IPS DF 6.9 (cell line): Measurements from ENCODE around the gene CRAMP1.

Source experiments
- DNase-seq: peaks from one replicate; pipeline ENCODE4 v3.0.0-alpha.2; 2013; ENCODE audit warnings: low read depth, low spot score
- H3K27ac ChIP-seq: one replicate; pipeline ENCODE4 v1.5.1; 2013; ENCODE audit warnings: low read length, control low read depth
- H3K27me3 ChIP-seq: 2 replicates; pipeline ENCODE4 v1.6.1; 2013; ENCODE audit warnings: mild to moderate bottlenecking, low read length; ENCODE audit not compliant: control insufficient read depth, insufficient read depth
- H3K36me3 ChIP-seq: 2 replicates; pipeline ENCODE4 v1.6.1; 2013; ENCODE audit warnings: low read length; ENCODE audit not compliant: control insufficient read depth, insufficient read depth
- H3K4me1 ChIP-seq: 2 replicates; pipeline ENCODE4 v1.6.1; 2013; ENCODE audit warnings: low read length; ENCODE audit not compliant: control insufficient read depth, insufficient read depth
- H3K4me3 ChIP-seq: 2 replicates; pipeline ENCODE4 v1.5.1; 2013; ENCODE audit warnings: mild to moderate bottlenecking, low read length
- H3K9me3 ChIP-seq: 2 replicates; pipeline ENCODE4 v1.6.1; 2013; ENCODE audit warnings: low read length, inconsistent platforms; ENCODE audit not compliant: control insufficient read depth, insufficient read depth
- WGBS: extraction: QIAGEN DNeasy Blood & Tissue Kit; methylation state at CpG from one replicate; pipeline ENCODE4 v1.1.7; 2013; ENCODE audit warnings: mixed read lengths, missing lambda C conversion rate; ENCODE audit not compliant: insufficient read length, insufficient coverage; 5-methylcytosine and 5-hydroxymethylcytosine counted together

Gene CRAMP1

GRCh38 chr16:1642753-1643152 is 30.6 kb downstream of the CRAMP1 start:
- Histone ChIP-seq H3K4me1 (no peaks in the 10 kb centered on the region), H3K27ac (no peak overlapping the region), H3K36me3 (peaks cover 42% of the 10 kb centered on the region), H3K9me3 (no peaks in the 10 kb centered on the region), H3K4me3 (no peak overlapping the region), H3K27me3 (no peaks in the 10 kb centered on the region)
- DNase-seq, result no peak
- WGBS, result no CpG with 5 or more reads among the region's 11 CpGs

- no peak overlapping the region for H3K4me3 ChIP-seq
- no peaks in the 10 kb centered on the region for H3K9me3 ChIP-seq
- no peaks in the 10 kb centered on the region for H3K4me1 ChIP-seq
- DNase-seq, result no peak
- H3K27ac ChIP-seq, result no peak overlapping the region
- H3K36me3 ChIP-seq, result peaks cover 34% of the 10 kb centered on the region
- H3K27me3 ChIP-seq, result no peaks in the 10 kb centered on the region
- no CpG with 5 or more reads among the region's 12 CpGs for WGBS
These were observed 31.4 kb downstream of the CRAMP1 start for GRCh38 chr16:1643521-1643920.

GRCh38 chr16:1645914-1646525 is 33.9 kb downstream of the CRAMP1 start:
- Histone ChIP-seq H3K9me3 (no peaks in the 10 kb centered on the region), H3K4me1 (no peaks in the 10 kb centered on the region), H3K36me3 (peaks cover 27% of the 10 kb centered on the region), H3K27ac (no peak overlapping the region), H3K27me3 (no peaks in the 10 kb centered on the region), H3K4me3 (no peak overlapping the region)
- no CpG with 5 or more reads among the region's 13 CpGs for WGBS
- DNase-seq, result no peak

GRCh38 chr16:1647856-1648255 is 35.7 kb downstream of the CRAMP1 start:
- no peaks in the 10 kb centered on the region for H3K27me3 ChIP-seq
- DNase-seq, result no peak
- H3K4me1 ChIP-seq, result no peaks in the 10 kb centered on the region
- no CpG with 5 or more reads among the region's 13 CpGs for WGBS
- no peaks in the 10 kb centered on the region for H3K9me3 ChIP-seq
- H3K4me3 ChIP-seq, result no peak overlapping the region
- H3K36me3 ChIP-seq, result peaks cover 17% of the 10 kb centered on the region
- no peak overlapping the region for H3K27ac ChIP-seq

GRCh38 chr16:1650131-1650530 is 38.0 kb downstream of the CRAMP1 start:
- H3K9me3 ChIP-seq, result no peaks in the 10 kb centered on the region
- H3K4me3 ChIP-seq, result no peak overlapping the region
- H3K4me1 ChIP-seq, result no peaks in the 10 kb centered on the region
- H3K27me3 ChIP-seq, result no peaks in the 10 kb centered on the region
- no peak overlapping the region for H3K27ac ChIP-seq
- no CpG with 5 or more reads among the region's 4 CpGs for WGBS
- H3K36me3 ChIP-seq, result peaks cover 15% of the 10 kb centered on the region
- no peak for DNase-seq

- H3K4me1 ChIP-seq, result no peaks in the 10 kb centered on the region
- no peak overlapping the region for H3K27ac ChIP-seq
- no peaks in the 10 kb centered on the region for H3K27me3 ChIP-seq
- no peaks in the 10 kb centered on the region for H3K9me3 ChIP-seq
- DNase-seq, result no peak
- H3K4me3 ChIP-seq, result no peak overlapping the region
- H3K36me3 ChIP-seq, result peaks cover 20% of the 10 kb centered on the region
- WGBS, result no CpG with 5 or more reads among the region's 12 CpGs
These were observed 39.2 kb downstream of the CRAMP1 start for GRCh38 chr16:1651094-1651973.

GRCh38 chr16:1651974-1652312 is 39.8 kb downstream of the CRAMP1 start:
- Histone ChIP-seq H3K36me3 (peaks cover 20% of the 10 kb centered on the region), H3K4me3 (no peak overlapping the region), H3K4me1 (no peaks in the 10 kb centered on the region), H3K27ac (no peak overlapping the region), H3K27me3 (no peaks in the 10 kb centered on the region), H3K9me3 (no peaks in the 10 kb centered on the region)
- WGBS, result no CpG with 5 or more reads among the region's 1 CpG
- no peak for DNase-seq

- no peak for DNase-seq
- no peak overlapping the region for H3K4me3 ChIP-seq
- no CpG with 5 or more reads among the region's 15 CpGs for WGBS
- peaks cover 24% of the 10 kb centered on the region for H3K36me3 ChIP-seq
- no peaks in the 10 kb centered on the region for H3K9me3 ChIP-seq
- H3K27me3 ChIP-seq, result no peaks in the 10 kb centered on the region
- no peaks in the 10 kb centered on the region for H3K4me1 ChIP-seq
- no peak overlapping the region for H3K27ac ChIP-seq
These were observed 40.9 kb downstream of the CRAMP1 start for GRCh38 chr16:1653023-1653422.

GRCh38 chr16:1654505-1655268 is 42.5 kb downstream of the CRAMP1 start:
- no CpG with 5 or more reads among the region's 32 CpGs for WGBS
- H3K27ac ChIP-seq, result no peak overlapping the region
- no peaks in the 10 kb centered on the region for H3K27me3 ChIP-seq
- H3K4me3 ChIP-seq, result no peak overlapping the region
- H3K36me3 ChIP-seq, result peaks cover 24% of the 10 kb centered on the region
- no peak for DNase-seq
- H3K9me3 ChIP-seq, result no peaks in the 10 kb centered on the region
- H3K4me1 ChIP-seq, result no peaks in the 10 kb centered on the region

- no peaks in the 10 kb centered on the region for H3K9me3 ChIP-seq
- peaks cover 29% of the 10 kb centered on the region for H3K36me3 ChIP-seq
- H3K4me1 ChIP-seq, result no peaks in the 10 kb centered on the region
- no CpG with 5 or more reads among the region's 16 CpGs for WGBS
- H3K4me3 ChIP-seq, result no peak overlapping the region
- no peak for DNase-seq
- H3K27me3 ChIP-seq, result no peaks in the 10 kb centered on the region
- no peak overlapping the region for H3K27ac ChIP-seq
These were observed 43.2 kb downstream of the CRAMP1 start for GRCh38 chr16:1655269-1655807.
